ENCODE results near the gene C6orf62.
"Not testable (repeated sequence)": the region's sequence is repeated elsewhere in the genome, so short reads cannot be mapped to it uniquely, and the experiment has no call there.

The C6orf62 gene

GRCh38 chr6:24719125-24719971 lies at the start of gene C6orf62:
TSS of gene C6orf62 (minus strand) at chr6:24719154. CDS start at chr6:24718668, 486 bp downstream.
- in situ Hi-C loops (cut with MboI; ENCODE audit: low sequenced_read_pairs) = no loop called here

- in situ Hi-C loops (cut with MboI; ENCODE audit: low sequenced_read_pairs) = loop anchor here (10.0 kb wide), 1 partner anchor 184 kb away; no protein-coding TSS in a partner anchor
Observed at GRCh38 chr6:24768361-24768760, 49.4 kb upstream of the C6orf62 start.

- in situ Hi-C loops (cut with MboI; ENCODE audit: low sequenced_read_pairs) = loop anchor here (10.0 kb wide), 1 partner anchor 182 kb away; no protein-coding TSS in a partner anchor
Observed at GRCh38 chr6:24766680-24767462, 47.9 kb upstream of the C6orf62 start.

GRCh38 chr6:24765968-24766367 lies 47.0 kb upstream of the C6orf62 start:
- in situ Hi-C loops (cut with MboI; ENCODE audit: low sequenced_read_pairs) = loop anchor here (10.0 kb wide), 1 partner anchor 181 kb away; no protein-coding TSS in a partner anchor

- in situ Hi-C loops (cut with MboI; ENCODE audit: low sequenced_read_pairs) = loop anchor here (10.0 kb wide), 1 partner anchor 180 kb away; no protein-coding TSS in a partner anchor
Observed at GRCh38 chr6:24764833-24765828, 46.2 kb upstream of the C6orf62 start.

GRCh38 chr6:24763578-24763977 lies 44.6 kb upstream of the C6orf62 start:
- in situ Hi-C loops (cut with MboI; ENCODE audit: low sequenced_read_pairs) = loop anchor here (10.0 kb wide), 1 partner anchor 179 kb away; no protein-coding TSS in a partner anchor

- in situ Hi-C loops (cut with MboI; ENCODE audit: low sequenced_read_pairs) = loop anchor here (10.0 kb wide), 1 partner anchor 177 kb away; no protein-coding TSS in a partner anchor
Observed at GRCh38 chr6:24761851-24762250, 42.9 kb upstream of the C6orf62 start.

GRCh38 chr6:24761193-24761835 lies 42.4 kb upstream of the C6orf62 start:
- in situ Hi-C loops (cut with MboI; ENCODE audit: low sequenced_read_pairs) = loop anchor here (10.0 kb wide), 1 partner anchor 177 kb away; no protein-coding TSS in a partner anchor

- in situ Hi-C loops (cut with MboI; ENCODE audit: low sequenced_read_pairs) = loop anchor here (10.0 kb wide), 1 partner anchor 175 kb away; no protein-coding TSS in a partner anchor
Observed at GRCh38 chr6:24760210-24760609, 41.3 kb upstream of the C6orf62 start.

- in situ Hi-C loops (cut with MboI; ENCODE audit: low sequenced_read_pairs) = loop anchor here (10.0 kb wide), 1 partner anchor 175 kb away; no protein-coding TSS in a partner anchor
Observed at GRCh38 chr6:24759718-24760117, 40.8 kb upstream of the C6orf62 start.

GRCh38 chr6:24757611-24758010 lies 38.7 kb upstream of the C6orf62 start:
- in situ Hi-C loops (cut with MboI; ENCODE audit: low sequenced_read_pairs) = no loop called here

GRCh38 chr6:24755279-24755678 lies 36.3 kb upstream of the C6orf62 start:
- in situ Hi-C loops (cut with MboI; ENCODE audit: low sequenced_read_pairs) = no loop called here

GRCh38 chr6:24754378-24754777 lies 35.4 kb upstream of the C6orf62 start:
- in situ Hi-C loops (cut with MboI; ENCODE audit: low sequenced_read_pairs) = not testable (repeated sequence)

GRCh38 chr6:24753545-24753944 lies 34.6 kb upstream of the C6orf62 start:
- in situ Hi-C loops (cut with MboI; ENCODE audit: low sequenced_read_pairs) = no loop called here

- in situ Hi-C loops (cut with MboI; ENCODE audit: low sequenced_read_pairs) = no loop called here
Observed at GRCh38 chr6:24752917-24753492, 34.1 kb upstream of the C6orf62 start.

GRCh38 chr6:24752503-24752902 lies 33.5 kb upstream of the C6orf62 start:
- in situ Hi-C loops (cut with MboI; ENCODE audit: low sequenced_read_pairs) = no loop called here

GRCh38 chr6:24750878-24751277 lies 31.9 kb upstream of the C6orf62 start:
- in situ Hi-C loops (cut with MboI; ENCODE audit: low sequenced_read_pairs) = not testable (repeated sequence)

- in situ Hi-C loops (cut with MboI; ENCODE audit: low sequenced_read_pairs) = no loop called here
Observed at GRCh38 chr6:24749297-24749696, 30.3 kb upstream of the C6orf62 start.

- in situ Hi-C loops (cut with MboI; ENCODE audit: low sequenced_read_pairs) = no loop called here
Observed at GRCh38 chr6:24744911-24745310, 26.0 kb upstream of the C6orf62 start.

All from HL-60/S4 (cell line).